ENCODE measurements around the gene HTT.
"Not testable (repeated sequence)": the region's sequence is repeated elsewhere in the genome, so short reads cannot be mapped to it uniquely, and the experiment has no call there.

The HTT gene

DNA sequence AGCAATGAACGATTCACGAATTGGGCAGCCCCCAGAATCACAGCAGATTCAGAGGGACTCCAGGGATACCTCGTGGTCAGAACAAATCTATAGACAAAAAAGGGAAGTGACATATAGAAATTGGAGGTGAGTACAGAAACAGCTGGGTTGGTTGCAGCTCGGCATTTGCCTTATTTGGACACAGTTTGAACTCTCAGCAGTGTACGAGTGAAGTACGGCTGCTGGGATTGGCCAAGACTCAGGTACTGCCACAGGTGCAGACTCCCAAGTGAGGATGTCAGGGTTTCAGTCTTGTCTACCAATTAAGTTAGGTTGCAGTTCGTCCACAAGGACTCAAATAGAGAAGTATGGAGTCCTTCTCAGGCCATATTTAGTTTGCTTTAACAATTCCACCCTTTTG lies 28.3 kb upstream of the HTT start:
- no peak overlapping the region for H3K4me3 ChIP-seq (ENCODE audit: control insufficient read depth, low read depth, low read length)
- TF ChIP-seq, protein P1, sequence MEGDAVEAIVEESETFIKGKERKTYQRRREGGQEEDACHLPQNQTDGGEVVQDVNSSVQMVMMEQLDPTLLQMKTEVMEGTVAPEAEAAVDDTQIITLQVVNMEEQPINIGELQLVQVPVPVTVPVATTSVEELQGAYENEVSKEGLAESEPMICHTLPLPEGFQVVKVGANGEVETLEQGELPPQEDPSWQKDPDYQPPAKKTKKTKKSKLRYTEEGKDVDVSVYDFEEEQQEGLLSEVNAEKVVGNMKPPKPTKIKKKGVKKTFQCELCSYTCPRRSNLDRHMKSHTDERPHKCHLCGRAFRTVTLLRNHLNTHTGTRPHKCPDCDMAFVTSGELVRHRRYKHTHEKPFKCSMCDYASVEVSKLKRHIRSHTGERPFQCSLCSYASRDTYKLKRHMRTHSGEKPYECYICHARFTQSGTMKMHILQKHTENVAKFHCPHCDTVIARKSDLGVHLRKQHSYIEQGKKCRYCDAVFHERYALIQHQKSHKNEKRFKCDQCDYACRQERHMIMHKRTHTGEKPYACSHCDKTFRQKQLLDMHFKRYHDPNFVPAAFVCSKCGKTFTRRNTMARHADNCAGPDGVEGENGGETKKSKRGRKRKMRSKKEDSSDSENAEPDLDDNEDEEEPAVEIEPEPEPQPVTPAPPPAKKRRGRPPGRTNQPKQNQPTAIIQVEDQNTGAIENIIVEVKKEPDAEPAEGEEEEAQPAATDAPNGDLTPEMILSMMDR (conservative IDR thresholded peaks at IDR 0.05; ENCODE audit: control insufficient read depth, insufficient read depth, low read depth, low read length), result no peak
- no peak for DNase-seq (ENCODE audit: low read depth)

DNA sequence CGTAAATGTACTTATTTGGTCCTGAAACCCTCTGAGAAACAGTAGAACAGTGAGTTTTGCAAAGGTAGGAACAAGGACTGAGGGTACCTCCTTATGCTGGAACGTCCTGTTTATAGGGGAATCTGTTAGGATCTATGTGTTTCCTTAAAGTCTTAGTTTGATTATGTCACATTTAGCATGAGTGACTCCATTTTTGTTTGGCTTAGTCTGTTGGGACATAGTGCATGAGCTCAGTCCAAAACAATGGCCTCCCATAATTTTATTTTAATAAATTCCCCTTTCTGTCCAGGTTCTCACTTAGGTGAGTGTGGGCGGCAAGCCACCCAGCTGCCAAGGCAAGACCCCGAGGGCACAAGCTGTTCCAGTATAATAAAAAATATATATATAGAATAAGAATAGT lies 27.9 kb upstream of the HTT start:
- DNase-seq (ENCODE audit: low read depth), result no peak
- TF ChIP-seq, protein P1 (conservative IDR thresholded peaks at IDR 0.05; ENCODE audit: control insufficient read depth, insufficient read depth, low read depth, low read length), result no peak
- H3K4me3 ChIP-seq (ENCODE audit: control insufficient read depth, low read depth, low read length), result no peak overlapping the region

DNA sequence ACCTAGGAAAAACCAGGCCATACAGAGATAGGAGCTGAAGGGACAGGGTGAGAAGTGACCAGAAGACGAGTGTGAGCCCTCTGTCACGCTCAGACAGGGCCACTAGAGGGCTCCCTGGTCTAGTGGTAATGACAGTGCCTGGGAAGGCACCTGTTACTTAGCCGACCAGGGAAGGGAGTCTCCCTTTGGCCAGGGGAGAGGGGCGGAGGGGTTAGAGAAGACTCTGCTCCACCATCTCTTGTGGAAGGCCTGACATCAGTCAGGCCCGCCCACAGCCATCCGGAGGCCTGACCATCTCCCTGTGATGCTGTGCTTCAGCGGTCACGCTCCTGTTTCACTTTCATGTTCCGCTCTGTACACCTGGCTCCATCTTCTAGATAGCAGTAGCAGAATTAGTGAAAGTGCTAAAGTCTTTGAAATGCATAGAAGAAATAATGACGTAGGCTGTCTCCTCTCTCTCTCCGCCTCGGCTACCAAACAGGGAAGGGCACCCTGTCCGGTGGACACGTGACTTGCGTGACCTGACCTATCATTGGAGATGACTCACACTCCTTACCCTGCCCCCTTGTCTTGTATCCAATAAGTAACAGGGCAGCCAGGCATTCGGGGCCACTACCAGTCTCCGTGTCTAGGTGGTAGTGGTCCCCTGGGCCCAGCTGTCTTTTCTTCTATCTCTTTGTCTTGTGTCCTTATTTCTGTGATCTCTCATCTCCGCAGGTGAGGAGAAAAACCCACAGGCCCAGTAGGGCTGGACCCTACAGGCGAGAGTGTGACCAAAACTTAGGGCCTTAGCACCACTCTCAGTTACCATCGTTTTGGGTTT lies 26.8 kb upstream of the HTT start:
- TF ChIP-seq, protein P1 (conservative IDR thresholded peaks at IDR 0.05; ENCODE audit: control insufficient read depth, insufficient read depth, low read depth, low read length), result peak; percentile 78
- H3K4me3 ChIP-seq (ENCODE audit: control insufficient read depth, low read depth, low read length), result no peak overlapping the region
- peak; percentile 52 for DNase-seq (ENCODE audit: low read depth)

DNA sequence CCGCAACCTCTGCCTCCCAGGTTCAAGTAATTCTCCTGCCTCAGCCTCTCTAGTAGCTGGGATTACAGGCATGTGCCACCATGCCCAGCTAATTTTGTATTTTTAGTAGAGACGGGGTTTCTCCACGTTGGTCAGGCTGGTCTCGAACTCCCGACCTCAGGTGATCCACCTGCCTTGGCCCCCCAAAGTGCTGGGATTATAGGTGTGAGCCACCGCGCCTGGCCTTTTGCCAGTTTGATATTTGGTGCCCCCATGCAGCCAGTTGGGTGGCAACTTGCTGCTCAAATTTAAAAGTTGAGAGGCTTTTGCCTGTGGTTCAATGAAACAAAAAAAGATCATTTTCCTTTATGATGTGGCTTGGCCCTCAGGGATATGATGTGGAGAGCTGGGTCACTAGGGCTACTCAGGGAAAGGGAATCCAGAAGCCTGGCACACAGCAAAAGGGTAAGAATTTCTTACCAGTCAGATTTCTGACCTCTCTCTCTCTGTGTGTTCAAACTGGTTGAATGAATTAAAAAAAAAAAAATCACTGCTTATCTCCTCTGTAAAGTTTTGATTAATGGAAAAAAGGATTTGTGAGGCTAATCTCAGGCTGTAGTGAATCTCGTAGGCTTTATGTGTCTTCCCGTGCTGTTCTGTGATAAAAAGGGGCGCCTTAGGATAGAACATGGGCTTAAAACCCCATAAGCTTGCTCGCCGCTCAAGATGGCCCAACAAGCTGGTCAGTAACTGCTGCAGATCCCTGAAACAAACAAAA lies 23.2 kb upstream of the HTT start:
- H3K4me3 ChIP-seq (ENCODE audit: control insufficient read depth, low read depth, low read length), result not testable (repeated sequence)

DNA sequence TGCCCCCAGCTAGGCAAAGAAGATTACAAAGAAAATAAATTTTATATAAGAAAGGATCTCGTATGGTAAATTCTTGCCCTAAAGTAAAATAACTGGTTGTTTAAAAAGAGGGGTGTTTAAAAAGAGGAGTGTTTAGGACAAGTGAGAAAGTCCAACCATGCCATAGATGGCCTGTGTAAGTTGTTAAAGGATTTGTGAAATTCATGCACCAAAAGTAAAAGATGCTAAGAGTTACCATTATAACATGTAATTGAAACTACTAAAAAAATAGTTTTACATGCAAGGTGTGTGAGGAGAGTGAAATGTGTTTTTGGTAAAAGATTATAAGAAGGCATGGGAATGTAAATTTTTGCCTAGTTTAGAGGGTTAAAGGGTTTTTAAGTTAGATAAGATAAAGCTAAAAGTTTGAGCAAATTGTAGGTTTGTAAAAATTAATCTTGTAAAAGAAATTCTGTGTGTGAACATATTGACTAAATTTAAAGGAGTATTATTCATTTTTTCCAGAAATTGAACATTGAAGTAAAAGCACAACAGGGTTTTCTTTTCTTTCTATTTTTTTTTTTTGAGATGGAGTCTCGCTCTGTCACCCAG lies 20.2 kb upstream of the HTT start:
- TF ChIP-seq, protein P1 (conservative IDR thresholded peaks at IDR 0.05; ENCODE audit: control insufficient read depth, insufficient read depth, low read depth, low read length), result no peak
- no peak overlapping the region for H3K4me3 ChIP-seq (ENCODE audit: control insufficient read depth, low read depth, low read length)
- DNase-seq (ENCODE audit: low read depth), result no peak

More for the DNA sequence above, 23.2 kb upstream of the HTT start:
- not testable (repeated sequence) for DNase-seq (ENCODE audit: low read depth)

DNA sequence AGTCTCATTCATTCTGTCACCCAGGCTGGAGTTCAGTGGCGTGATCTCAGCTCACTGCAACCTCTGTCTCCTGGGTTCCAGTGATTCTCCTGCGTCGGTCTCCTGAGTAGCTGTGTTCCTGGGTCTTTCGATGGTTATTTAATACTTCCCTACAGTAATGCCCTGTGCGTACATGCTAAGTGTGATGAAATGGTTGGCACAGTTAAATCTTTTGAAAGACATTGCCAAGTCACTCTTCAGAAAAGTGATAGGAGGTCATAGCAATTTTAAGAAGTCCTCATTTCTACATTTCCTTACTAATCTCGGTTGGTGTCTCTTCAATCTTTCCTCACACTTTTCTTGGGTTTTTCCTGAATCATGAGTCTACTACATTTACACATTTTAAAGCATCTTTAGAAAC lies 14.5 kb upstream of the HTT start:
- TF ChIP-seq, protein P1 (conservative IDR thresholded peaks at IDR 0.05; ENCODE audit: control insufficient read depth, insufficient read depth, low read depth, low read length), result no peak
- no peak overlapping the region for H3K4me3 ChIP-seq (ENCODE audit: control insufficient read depth, low read depth, low read length)
- no peak for DNase-seq (ENCODE audit: low read depth)

DNA sequence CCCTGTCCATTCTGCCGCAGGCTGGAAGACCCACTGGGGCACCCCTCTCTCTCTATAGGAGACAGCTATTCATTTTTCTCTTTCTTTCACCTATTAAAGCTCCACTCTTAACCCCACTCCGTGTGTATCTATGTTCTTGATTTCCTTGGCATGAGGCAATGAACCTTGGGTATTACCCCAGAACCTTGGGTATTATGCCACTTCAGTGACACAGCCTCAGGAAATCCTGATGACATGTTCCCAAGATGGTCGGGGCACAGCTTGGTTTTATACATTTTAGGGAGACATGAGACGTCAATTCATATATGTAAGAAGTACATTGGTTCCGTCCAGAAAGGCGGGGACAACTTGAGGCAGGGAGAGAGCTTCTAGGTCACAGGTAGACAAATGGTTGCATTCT lies 13.5 kb upstream of the HTT start:
- no peak overlapping the region for H3K4me3 ChIP-seq (ENCODE audit: control insufficient read depth, low read depth, low read length)
- TF ChIP-seq, protein P1 (conservative IDR thresholded peaks at IDR 0.05; ENCODE audit: control insufficient read depth, insufficient read depth, low read depth, low read length), result no peak
- no peak for DNase-seq (ENCODE audit: low read depth)

Data from fibroblast of mammary gland (primary cell).